Bronchial epithelial cell (primary cell): ENCODE measurements around the gene FYN. TPM values are rescaled to one million over a fixed set of nuclear protein-coding genes. Genes with fewer than 3 reads are reported as not detected.

Experiments
- DNase-seq: peaks from one replicate; pipeline ENCODE4 v3.0.0-alpha.2; 2010; ENCODE audit warnings: low read depth
- FAIRE-seq: peaks from 2 replicates; lab custom pipeline; 2011; peaks lifted over from hg19 to GRCh38; lab: Jason Lieb, UNC
- H3K27me3 ChIP-seq: 2 replicates; pipeline ENCODE4 v1.5.1; 2011; ENCODE audit warnings: low read length; ENCODE audit not compliant: control insufficient read depth, insufficient read depth
- H3K36me3 ChIP-seq: 2 replicates; pipeline ENCODE4 v1.5.1; 2011; ENCODE audit warnings: low read length; ENCODE audit not compliant: control insufficient read depth, insufficient read depth
- H3K4me3 ChIP-seq: 2 replicates; pipeline ENCODE4 v1.5.1; 2011; ENCODE audit warnings: mild to moderate bottlenecking, low read depth, low read length, control low read depth
- total RNA-seq: library from RNA; depleted of rRNA; stranded (reverse); fragments of >200 nt; gene quantifications from 2 replicates; pipeline ENCODE4 v1.2.1, GENCODE V29; 2014
- TF ChIP-seq, protein P1 (sequence below): IDR thresholded peaks from 2 replicates; pipeline ENCODE4 v1.5.1; 2011; ENCODE audit warnings: mild to moderate bottlenecking, moderate library complexity, low read length, control low read depth, inconsistent platforms; ENCODE audit not compliant: insufficient read depth, severe bottlenecking

The FYN gene
- total RNA-seq, 1 donor from 2014 or later, result 38.7 TPM

DNA sequence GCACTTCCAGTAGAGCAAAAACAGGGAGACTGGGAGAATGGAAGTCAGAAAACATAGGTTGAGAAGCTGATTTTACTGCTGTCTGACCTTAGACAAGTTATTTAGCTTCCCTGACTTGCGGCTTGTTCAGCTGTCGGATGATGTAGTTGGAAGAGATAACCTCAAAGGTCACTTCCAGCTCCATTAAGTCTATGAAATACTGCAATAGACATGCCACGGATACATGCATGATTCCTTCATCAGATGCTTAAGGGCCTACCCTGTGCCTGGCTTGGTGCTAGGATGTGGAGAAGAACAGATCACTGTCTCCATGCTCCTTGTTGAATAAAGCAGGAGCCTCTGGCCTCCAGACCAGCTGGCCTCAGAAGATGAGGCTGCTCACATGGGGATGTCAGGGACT, 43.7 kb downstream of the FYN start:
- Histone ChIP-seq H3K4me3 (no peak overlapping the region), H3K27me3 (no peaks in the 10 kb centered on the region), H3K36me3 (no peaks in the 10 kb centered on the region)
- FAIRE-seq, result no peak
- DNase-seq, result no peak
- TF ChIP-seq, protein P1, sequence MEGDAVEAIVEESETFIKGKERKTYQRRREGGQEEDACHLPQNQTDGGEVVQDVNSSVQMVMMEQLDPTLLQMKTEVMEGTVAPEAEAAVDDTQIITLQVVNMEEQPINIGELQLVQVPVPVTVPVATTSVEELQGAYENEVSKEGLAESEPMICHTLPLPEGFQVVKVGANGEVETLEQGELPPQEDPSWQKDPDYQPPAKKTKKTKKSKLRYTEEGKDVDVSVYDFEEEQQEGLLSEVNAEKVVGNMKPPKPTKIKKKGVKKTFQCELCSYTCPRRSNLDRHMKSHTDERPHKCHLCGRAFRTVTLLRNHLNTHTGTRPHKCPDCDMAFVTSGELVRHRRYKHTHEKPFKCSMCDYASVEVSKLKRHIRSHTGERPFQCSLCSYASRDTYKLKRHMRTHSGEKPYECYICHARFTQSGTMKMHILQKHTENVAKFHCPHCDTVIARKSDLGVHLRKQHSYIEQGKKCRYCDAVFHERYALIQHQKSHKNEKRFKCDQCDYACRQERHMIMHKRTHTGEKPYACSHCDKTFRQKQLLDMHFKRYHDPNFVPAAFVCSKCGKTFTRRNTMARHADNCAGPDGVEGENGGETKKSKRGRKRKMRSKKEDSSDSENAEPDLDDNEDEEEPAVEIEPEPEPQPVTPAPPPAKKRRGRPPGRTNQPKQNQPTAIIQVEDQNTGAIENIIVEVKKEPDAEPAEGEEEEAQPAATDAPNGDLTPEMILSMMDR, result no peak

DNA sequence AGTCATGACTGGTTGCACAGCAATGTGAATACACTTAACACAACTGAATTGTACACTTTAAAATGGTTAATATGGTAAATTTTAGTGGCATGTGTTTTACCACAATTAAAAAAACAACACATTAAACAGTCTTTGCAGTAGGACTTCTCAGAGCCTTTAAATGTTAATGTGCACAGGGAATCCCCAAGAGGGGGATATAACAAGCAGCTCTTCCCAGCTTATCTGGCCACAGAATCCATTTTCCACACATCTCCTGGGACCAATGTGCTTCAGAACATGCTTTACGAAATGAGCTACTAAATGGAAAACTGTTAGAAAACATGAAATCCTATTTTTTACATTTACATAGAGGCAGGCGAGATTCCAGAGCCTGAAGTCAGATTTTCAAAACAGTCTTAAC, 44.4 kb downstream of the FYN start:
- DNase-seq, result no peak
- Histone ChIP-seq H3K4me3 (no peak overlapping the region), H3K27me3 (no peaks in the 10 kb centered on the region), H3K36me3 (no peaks in the 10 kb centered on the region)
- TF ChIP-seq, protein P1, result no peak
- no peak for FAIRE-seq

DNA sequence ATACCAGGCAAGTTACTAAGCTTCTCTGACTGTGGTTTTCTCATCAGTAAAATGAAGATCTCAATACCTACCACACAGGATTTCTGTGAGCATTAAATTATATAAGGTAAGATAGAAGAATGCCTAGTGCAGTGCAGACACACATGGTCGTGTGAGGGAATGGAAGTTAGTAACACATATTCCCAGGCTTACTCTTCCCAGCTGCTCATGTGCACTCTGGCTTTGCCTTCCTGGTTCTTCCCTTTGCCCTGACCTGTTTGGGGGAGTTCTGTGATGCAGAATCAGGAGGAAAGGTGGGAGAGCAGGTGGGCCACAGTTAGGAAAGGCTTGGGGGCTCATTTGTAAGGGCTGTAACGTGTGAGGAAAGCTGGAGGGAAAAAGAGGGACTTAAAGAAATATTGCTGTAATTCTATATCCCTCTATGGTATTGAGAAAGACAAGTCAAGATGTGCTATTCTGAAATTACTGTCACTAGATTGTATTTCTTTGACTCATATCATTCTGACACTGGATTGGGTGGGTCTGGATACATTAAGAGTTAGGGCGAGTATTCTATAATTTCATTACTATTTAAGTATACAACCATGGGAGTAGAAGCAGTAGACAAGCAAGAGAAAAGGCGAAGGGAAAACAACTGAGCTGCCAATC, 47.7 kb downstream of the FYN start:
- DNase-seq (no peak), FAIRE-seq (no peak)
- no peak overlapping the region for H3K4me3 ChIP-seq
- TF ChIP-seq, protein P1, result no peak
- H3K27me3 ChIP-seq, result no peaks in the 10 kb centered on the region
- H3K36me3 ChIP-seq, result no peaks in the 10 kb centered on the region

DNA sequence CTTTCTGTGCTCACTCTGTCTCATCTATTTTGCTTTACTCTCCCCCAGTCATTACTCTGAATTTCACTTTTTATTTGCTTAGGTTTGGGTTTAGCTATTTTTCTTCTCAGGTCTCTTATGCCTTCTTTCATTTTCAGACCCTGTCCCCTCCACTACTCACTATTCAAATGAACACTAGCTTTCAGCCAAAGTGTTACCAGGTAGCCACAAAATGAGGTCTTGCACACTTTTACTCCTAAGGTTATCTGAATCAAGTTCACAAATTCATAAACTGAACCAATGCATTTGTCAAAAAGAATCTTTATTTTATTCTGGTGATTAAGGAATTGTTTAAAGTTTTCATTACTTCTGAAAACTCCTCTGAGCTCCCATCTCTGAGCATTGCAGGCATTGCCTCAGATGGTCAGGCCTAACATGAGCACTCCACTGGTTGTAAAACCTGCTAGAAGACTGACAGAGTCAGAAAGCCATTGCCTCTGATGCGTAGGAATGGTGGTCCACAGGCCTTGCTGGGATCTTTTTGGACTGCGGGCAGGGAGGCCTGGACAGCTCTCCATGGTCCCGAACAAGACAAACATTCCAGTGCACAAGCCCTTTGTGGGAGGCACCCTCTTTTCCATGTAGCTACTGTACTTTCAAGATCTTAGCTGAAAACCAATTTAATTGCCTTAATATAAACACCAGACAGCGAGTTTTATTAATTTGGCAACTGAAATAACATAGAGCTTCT, 48.5 kb downstream of the FYN start:
- TF ChIP-seq, protein P1, result no peak
- DNase-seq, result no peak
- Histone ChIP-seq H3K36me3 (no peaks in the 10 kb centered on the region), H3K4me3 (no peak overlapping the region), H3K27me3 (no peaks in the 10 kb centered on the region)
- FAIRE-seq, result no peak

- TF ChIP-seq, protein P1, result no peak
- no peak overlapping the region for H3K4me3 ChIP-seq
- FAIRE-seq (no peak), DNase-seq (peak; percentile 49)
- H3K27me3 ChIP-seq, result no peaks in the 10 kb centered on the region
- H3K36me3 ChIP-seq, result no peaks in the 10 kb centered on the region
These were observed 49.2 kb downstream of the FYN start for GRCh38 chr6:111823831-111824607.
